Esophagus muscularis mucosa (tissue), 4 donors: Measurements from ENCODE around the gene ELAVL1. TPM values are rescaled to one million over a fixed set of nuclear protein-coding genes. Genes with fewer than 3 reads are reported as not detected.
"Not testable (repeated sequence)": the region's sequence is repeated elsewhere in the genome, so short reads cannot be mapped to it uniquely, and the experiment has no call there.

Experiments
- DNase-seq: peaks from one replicate; pipeline ENCODE4 v3.0.0-alpha.2; 2017; ENCODE audit errors: extremely low spot score
- H3K27ac ChIP-seq, 4 donors: fragments of 200-600 bp; sonication (generic); replicated peaks in 1 of 4; 1 replicate in 3 of 4; 2 replicates in 1 of 4; pipeline ENCODE4 v1.5.1; 2016 to 2019; ENCODE audit warnings: mild to moderate bottlenecking in 1 of 4
- H3K27me3 ChIP-seq, 4 donors: fragments of 200-600 bp; sonication (generic); one replicate each; pipeline versions ENCODE4 v1.5.1 to v1.6.0; 2016 to 2019
- H3K36me3 ChIP-seq, 4 donors: fragments of 200-600 bp; sonication (generic); one replicate each; pipeline ENCODE4 v1.5.1; 2016 to 2019
- H3K4me1 ChIP-seq, 4 donors: fragments of 200-600 bp; sonication (generic); one replicate each; pipeline ENCODE4 v1.5.1; 2016 to 2019
- H3K4me3 ChIP-seq, 4 donors: fragments of 200-600 bp; sonication (generic); 1 replicate in 2 of 4; 2 replicates in 2 of 4; pipeline ENCODE4 v1.5.1; 2016 to 2019; ENCODE audit warnings: mild to moderate bottlenecking in 4 of 4, moderate library complexity in 1 of 4
- H3K9me3 ChIP-seq, 4 donors: fragments of 200-600 bp; sonication (generic); 1 replicate in 3 of 4; 2 replicates in 1 of 4; pipeline ENCODE4 v1.5.1; 2016 to 2019
- CTCF ChIP-seq, 3 experiments: fragments of 200-600 bp in 2 of 3; fragments of 450-650 bp in 1 of 3; sonication (generic) in 2 of 3; IDR thresholded peaks; one replicate each; pipeline ENCODE4 v1.5.1; 2017 to 2019; ENCODE audit warnings: antibody characterized with exemption in 3 of 3, mild to moderate bottlenecking in 2 of 3, moderate library complexity in 1 of 3
- EP300 ChIP-seq: sonication (generic); formaldehyde crosslinking; IDR thresholded peaks from one replicate; pipeline ENCODE4 v1.6.1; 2017; ENCODE audit warnings: antibody characterized with exemption
- POLR2A ChIP-seq: fragments of 450-650 bp; IDR thresholded peaks from one replicate; pipeline ENCODE4 v1.6.1; 2017; ENCODE audit warnings: antibody characterized with exemption, moderate library complexity, mild to moderate bottlenecking, low read depth
- POLR2AphosphoS5 ChIP-seq, 2 donors: sonication (generic); formaldehyde crosslinking; IDR thresholded peaks; one replicate each; pipeline ENCODE4 v1.6.1; 2017; ENCODE audit warnings: antibody characterized with exemption in 2 of 2
- WGBS: methylation state at CpG from one replicate; pipeline ENCODE4 v1.1.5; 2018; 5-methylcytosine and 5-hydroxymethylcytosine counted together
- intact Hi-C: fragments of 100-400 bp; cut with DNase I; formaldehyde crosslinking; loops from one replicate; pipeline ENCODE4 v1.15.1; 2023
- total RNA-seq, 4 donors: library from RNA; depleted of rRNA; stranded (reverse); fragments of >200 nt; gene quantifications; one replicate each; pipeline versions ENCODE4 v1.1.0 to v1.2.1, GENCODE V29; 2016

ELAVL1 gene
- total RNA-seq, 4 donors from 2014 or later = 27.0 to 49.1 (median 38.3) TPM

- DNase-seq = no peak
- Histone ChIP-seq H3K9me3 (no peaks in the 10 kb centered on the region), H3K27ac (no peak overlapping the region), H3K36me3 (no peaks in the 10 kb centered on the region), H3K4me1 (no peaks in the 10 kb centered on the region), H3K27me3 (peaks cover 0 to 41% (median 1%) of the 10 kb centered on the region in 4 donors), H3K4me3 (no peak overlapping the region)
- 55% methylated on average over 7 of the region's 7 CpGs for WGBS
- intact Hi-C loops = no loop called here
- no peak for TF ChIP-seq EP300
- no peak for TF ChIP-seq CTCF (IDR thresholded peaks at IDR 0.05)
Measured at GRCh38 chr19:8041531-8041931, 36.1 kb upstream of the ELAVL1 start.

- Histone ChIP-seq H3K4me1 (no peaks in the 10 kb centered on the region), H3K4me3 (no peak overlapping the region), H3K27ac (no peak overlapping the region), H3K36me3 (no peaks in the 10 kb centered on the region), H3K9me3 (no peaks in the 10 kb centered on the region), H3K27me3 (peaks cover 0 to 38% (median 1%) of the 10 kb centered on the region in 4 donors)
- TF ChIP-seq CTCF (IDR thresholded peaks at IDR 0.05) (no peak), EP300 (no peak), POLR2A (no peak), POLR2AphosphoS5 (IDR thresholded peaks at IDR 0.05) (no peak)
- intact Hi-C loops = no loop called here
- DNase-seq = no peak
- WGBS = 97% methylated on average over 3 of the region's 3 CpGs
Measured at GRCh38 chr19:8039231-8039630, 33.8 kb upstream of the ELAVL1 start.

- Histone ChIP-seq H3K27me3 (peaks cover 0 to 35% (median 1%) of the 10 kb centered on the region in 4 donors), H3K9me3 (no peaks in the 10 kb centered on the region), H3K36me3 (no peaks in the 10 kb centered on the region), H3K4me1 (no peaks in the 10 kb centered on the region), H3K4me3 (no peak overlapping the region), H3K27ac (no peak overlapping the region)
- TF ChIP-seq POLR2A = no peak
- WGBS = 64% methylated on average over 6 of the region's 6 CpGs
- no peak for DNase-seq
- intact Hi-C loops = no loop called here
Measured at GRCh38 chr19:8038815-8039214, 33.4 kb upstream of the ELAVL1 start.

GRCh38 chr19:8036434-8037099, 31.1 kb upstream of the ELAVL1 start:
- intact Hi-C loops = no loop called here
- Histone ChIP-seq H3K27me3 (peaks cover 0 to 39% (median 1%) of the 10 kb centered on the region in 4 donors), H3K27ac (no peak overlapping the region), H3K4me3 (no peak overlapping the region), H3K36me3 (no peaks in the 10 kb centered on the region), H3K9me3 (no peaks in the 10 kb centered on the region), H3K4me1 (no peaks in the 10 kb centered on the region)
- TF ChIP-seq EP300 = no peak
- no peak for TF ChIP-seq CTCF (IDR thresholded peaks at IDR 0.05)
- TF ChIP-seq POLR2AphosphoS5 (IDR thresholded peaks at IDR 0.05) = no peak
- no peak for TF ChIP-seq POLR2A
- WGBS = 52% methylated on average over 7 of the region's 7 CpGs
- no peak for DNase-seq

GRCh38 chr19:8034178-8034525, 28.7 kb upstream of the ELAVL1 start:
- H3K27me3 ChIP-seq = peaks cover 0 to 39% (median 1%) of the 10 kb centered on the region in 4 donors
- no peaks in the 10 kb centered on the region for H3K9me3 ChIP-seq
- WGBS = 90% methylated on average over 6 of the region's 6 CpGs
- no peak overlapping the region for H3K27ac ChIP-seq
- DNase-seq = no peak
- no peak overlapping the region for H3K4me3 ChIP-seq
- TF ChIP-seq EP300 (no peak), POLR2AphosphoS5 (IDR thresholded peaks at IDR 0.05) (no peak), POLR2A (no peak), CTCF (IDR thresholded peaks at IDR 0.05) (no peak)
- intact Hi-C loops = no loop called here
- no peaks in the 10 kb centered on the region for H3K4me1 ChIP-seq
- H3K36me3 ChIP-seq = no peaks in the 10 kb centered on the region

- intact Hi-C loops, H3K4me1 ChIP-seq, H3K9me3 ChIP-seq, H3K36me3 ChIP-seq, DNase-seq, H3K4me3 ChIP-seq, H3K27ac ChIP-seq: not testable (repeated sequence)
- peaks cover 0 to 38% (median under 1%) of the 10 kb centered on the region in 4 donors for H3K27me3 ChIP-seq
- WGBS = 73% methylated on average over 22 of the region's 22 CpGs
Measured at GRCh38 chr19:8033287-8034177, 28.1 kb upstream of the ELAVL1 start.
